CD8-positive, alpha-beta memory T cell (primary cell): ENCODE results near the gene TAF9. TPM values are rescaled to one million over a fixed set of nuclear protein-coding genes. Genes with fewer than 3 reads are reported as not detected.

Experiments used
- polyA plus RNA-seq: library from polyadenylated mRNA; unstranded; fragments of 300-500 nt; fragmentation: Illumina TruSeq; gene quantifications from one replicate; pipeline ENCODE4 v1.2.3, GENCODE V29; 2021
- total RNA-seq, 2 experiments: library from RNA; stranded (reverse); gene quantifications; one replicate each; pipeline ENCODE4 v1.2.3, GENCODE V29; 2021

The TAF9 gene
- total and polyA plus RNA-seq, 3 experiments from 2014 or later: 70.2 to 95.0 (median 70.5) TPM

Other genes with a start within 250 kb of the TAF9 start
- gene CCNB1, start 202.4 kb downstream of the TAF9 start, total RNA-seq: 100 to 1,000 TPM; 110 to 120 TPM
- 2.1 TPM for gene CCNB1, start 202.4 kb downstream of the TAF9 start, polyA plus RNA-seq
- gene CENPH, start 179.9 kb downstream of the TAF9 start, total RNA-seq: 10 to 100 TPM; 49.6 to 51.2 TPM
- gene CENPH, start 179.9 kb downstream of the TAF9 start, polyA plus RNA-seq: 8.5 TPM
- gene CDK7, start 134.6 kb downstream of the TAF9 start, total RNA-seq: 10 to 100 TPM; 40.8 to 44.8 TPM
- 23.8 TPM for gene CDK7, start 134.6 kb downstream of the TAF9 start, polyA plus RNA-seq
- 1 to 10 TPM; 8.5 to 9.0 TPM for gene CCDC125, start 36.7 kb downstream of the TAF9 start, total RNA-seq
- gene CCDC125, start 36.7 kb downstream of the TAF9 start, polyA plus RNA-seq: 6.1 TPM
- gene AK6, start within 50 bp of the TAF9 start, total RNA-seq: 100 to 1,000 TPM; 104 to 108 TPM
- 90.9 TPM for gene AK6, start within 50 bp of the TAF9 start, polyA plus RNA-seq
- gene RAD17, start 298 bp upstream of the TAF9 start, total RNA-seq: 10 to 100 TPM; 27.6 to 28.4 TPM
- 26.5 TPM for gene RAD17, start 298 bp upstream of the TAF9 start, polyA plus RNA-seq
- under 1 TPM; 0.39 to 0.40 TPM for gene MARVELD2, start 45.6 kb upstream of the TAF9 start, total RNA-seq
- 1.4 TPM for gene MARVELD2, start 45.6 kb upstream of the TAF9 start, polyA plus RNA-seq
- under 1 TPM; 0.58 to 0.68 TPM for gene OCLN, start 123.3 kb upstream of the TAF9 start, total RNA-seq
- gene OCLN, start 123.3 kb upstream of the TAF9 start, polyA plus RNA-seq: 0.14 TPM
- 10 to 100 TPM; 59.7 to 65.4 TPM for gene GTF2H2C, start 190.7 kb upstream of the TAF9 start, total RNA-seq
- 20.4 TPM for gene GTF2H2C, start 190.7 kb upstream of the TAF9 start, polyA plus RNA-seq